BLaER1 (cell line): ENCODE data around the gene SKAP1.
A peak's percentile ranks its signal among the peaks of the same experiment; 100 is the strongest.
"Not testable (repeated sequence)": the region's sequence is repeated elsewhere in the genome, so short reads cannot be mapped to it uniquely, and the experiment has no call there.

Source experiments
- H3K27ac ChIP-seq: shearing (Covaris generic); formaldehyde crosslinking; 2 replicates; pipeline ENCODE4 v1.8.1; 2022
- H3K27me3 ChIP-seq: shearing (Covaris generic); formaldehyde crosslinking; 2 replicates; pipeline ENCODE4 v1.8.1; 2022
- H3K36me3 ChIP-seq: shearing (Covaris generic); formaldehyde crosslinking; 2 replicates; pipeline ENCODE4 v1.8.1; 2022
- H3K4me1 ChIP-seq: shearing (Covaris generic); formaldehyde crosslinking; 2 replicates; pipeline ENCODE4 v1.8.1; 2022
- H3K4me2 ChIP-seq: shearing (Covaris generic); formaldehyde crosslinking; 2 replicates; pipeline ENCODE4 v1.8.1; 2022
- H3K4me3 ChIP-seq: shearing (Covaris generic); formaldehyde crosslinking; 2 replicates; pipeline ENCODE4 v1.8.1; 2022
- H3K9ac ChIP-seq: shearing (Covaris generic); formaldehyde crosslinking; 2 replicates; pipeline ENCODE4 v1.8.1; 2022
- H3K9me3 ChIP-seq: shearing (Covaris generic); formaldehyde crosslinking; 2 replicates; pipeline ENCODE4 v1.8.1; 2022
- H4K20me1 ChIP-seq: shearing (Covaris generic); formaldehyde crosslinking; 2 replicates; pipeline ENCODE4 v1.8.1; 2022
- Cebpa-rat ChIP-seq: shearing (Covaris generic); IDR thresholded peaks from 2 replicates; pipeline ENCODE4 v1.8.1; 2022

Gene SKAP1

GRCh38 chr17:48376682-48377325, 53.2 kb downstream of the SKAP1 start:
- no peaks in the 10 kb centered on the region for H3K36me3 ChIP-seq
- no peak for TF ChIP-seq Cebpa-rat
- no peaks in the 10 kb centered on the region for H3K27me3 ChIP-seq
- H3K4me3 ChIP-seq, result no peak overlapping the region
- H3K9ac ChIP-seq, result no peak overlapping the region
- 0 out of 2 replicates have a peak overlapping the region, but pooled peaks have one; percentile 85 for H3K4me2 ChIP-seq
- H4K20me1 ChIP-seq, result no peaks in the 10 kb centered on the region
- no peaks in the 10 kb centered on the region; the same call in 1 of the 2 replicates for H3K9me3 ChIP-seq
- H3K4me1 ChIP-seq, result peaks cover 37% of the 10 kb centered on the region
- H3K27ac ChIP-seq, result no peak overlapping the region

GRCh38 chr17:48375356-48375755, 54.7 kb downstream of the SKAP1 start:
- Histone ChIP-seq H3K27ac (no peak overlapping the region), H3K4me3 (no peak overlapping the region), H3K9me3 (no peaks in the 10 kb centered on the region; the same call in 1 of the 2 replicates), H3K9ac (no peak overlapping the region), H3K4me2 (no peak overlapping the region), H3K27me3 (no peaks in the 10 kb centered on the region), H3K36me3 (no peaks in the 10 kb centered on the region), H3K4me1 (peaks cover 35% of the 10 kb centered on the region), H4K20me1 (no peaks in the 10 kb centered on the region)
- TF ChIP-seq Cebpa-rat, result no peak

GRCh38 chr17:48374650-48375230, 55.3 kb downstream of the SKAP1 start:
- no peak overlapping the region for H3K4me2 ChIP-seq
- no peak overlapping the region for H3K9ac ChIP-seq
- peaks cover 28% of the 10 kb centered on the region for H3K4me1 ChIP-seq
- no peak overlapping the region for H3K4me3 ChIP-seq
- H3K36me3 ChIP-seq, result no peaks in the 10 kb centered on the region
- H3K27ac ChIP-seq, result no peak overlapping the region
- no peak for TF ChIP-seq Cebpa-rat
- H4K20me1 ChIP-seq, result no peaks in the 10 kb centered on the region
- no peaks in the 10 kb centered on the region for H3K27me3 ChIP-seq
- H3K9me3 ChIP-seq, result no peaks in the 10 kb centered on the region; the same call in 1 of the 2 replicates

GRCh38 chr17:48373883-48374282, 56.1 kb downstream of the SKAP1 start:
- Histone ChIP-seq H3K27me3 (no peaks in the 10 kb centered on the region), H3K9ac (no peak overlapping the region), H3K4me2 (no peak overlapping the region), H4K20me1 (no peaks in the 10 kb centered on the region), H3K4me1 (peaks cover 20% of the 10 kb centered on the region), H3K9me3 (no peaks in the 10 kb centered on the region; the same call in 1 of the 2 replicates), H3K27ac (no peak overlapping the region), H3K36me3 (no peaks in the 10 kb centered on the region), H3K4me3 (no peak overlapping the region)
- no peak for TF ChIP-seq Cebpa-rat

GRCh38 chr17:48373130-48373830, 56.7 kb downstream of the SKAP1 start:
- no peaks in the 10 kb centered on the region; the same call in 1 of the 2 replicates for H3K9me3 ChIP-seq

GRCh38 chr17:48368967-48369366, 61.0 kb downstream of the SKAP1 start:
- H3K9ac ChIP-seq, H3K27me3 ChIP-seq, H3K4me2 ChIP-seq, H3K27ac ChIP-seq, H3K9me3 ChIP-seq, H3K4me1 ChIP-seq, H3K36me3 ChIP-seq, H3K4me3 ChIP-seq, H4K20me1 ChIP-seq: not testable (repeated sequence)

More at GRCh38 chr17:48373130-48373830, 56.7 kb downstream of the SKAP1 start:
- Histone ChIP-seq H3K27ac (no peak overlapping the region), H3K4me2 (no peak overlapping the region), H3K27me3 (no peaks in the 10 kb centered on the region), H4K20me1 (no peaks in the 10 kb centered on the region), H3K4me1 (peaks cover 14% of the 10 kb centered on the region), H3K4me3 (no peak overlapping the region), H3K36me3 (no peaks in the 10 kb centered on the region), H3K9ac (no peak overlapping the region)
- no peak for TF ChIP-seq Cebpa-rat

GRCh38 chr17:48368352-48368908, 61.6 kb downstream of the SKAP1 start:
- H3K4me2 ChIP-seq, result no peak overlapping the region
- H4K20me1 ChIP-seq, result no peaks in the 10 kb centered on the region
- TF ChIP-seq Cebpa-rat, result no peak
- H3K4me3 ChIP-seq, result no peak overlapping the region
- no peak overlapping the region for H3K27ac ChIP-seq
- H3K9ac ChIP-seq, result no peak overlapping the region
- no peaks in the 10 kb centered on the region for H3K4me1 ChIP-seq
- no peaks in the 10 kb centered on the region for H3K36me3 ChIP-seq
- H3K27me3 ChIP-seq, result no peaks in the 10 kb centered on the region
- H3K9me3 ChIP-seq, result no peaks in the 10 kb centered on the region

GRCh38 chr17:48363161-48363560, 66.9 kb downstream of the SKAP1 start:
- no peaks in the 10 kb centered on the region for H3K9me3 ChIP-seq
- no peaks in the 10 kb centered on the region for H3K36me3 ChIP-seq
- no peak overlapping the region for H3K4me2 ChIP-seq
- no peak overlapping the region for H3K9ac ChIP-seq
- H3K27me3 ChIP-seq, result no peaks in the 10 kb centered on the region
- no peak overlapping the region for H3K27ac ChIP-seq
- peaks cover 6% of the 10 kb centered on the region for H3K4me1 ChIP-seq
- H3K4me3 ChIP-seq, result no peak overlapping the region
- no peaks in the 10 kb centered on the region for H4K20me1 ChIP-seq
- no peak for TF ChIP-seq Cebpa-rat

GRCh38 chr17:48360861-48361633, 69.0 kb downstream of the SKAP1 start:
- H3K4me3 ChIP-seq, H3K36me3 ChIP-seq, H3K27ac ChIP-seq, H3K9ac ChIP-seq, H3K27me3 ChIP-seq, H3K4me2 ChIP-seq, H4K20me1 ChIP-seq, H3K9me3 ChIP-seq: not testable (repeated sequence)
- H3K4me1 ChIP-seq, result peaks cover 16% of the 10 kb centered on the region
